GM23248 (cell line): Measurements from ENCODE around the gene CEP164. TPM values are rescaled to one million over a fixed set of nuclear protein-coding genes. Genes with fewer than 3 reads are reported as not detected.

Experiments
- DNase-seq: peaks from one replicate; pipeline ENCODE4 v3.0.0-alpha.2; 2015
- H2AFZ ChIP-seq: fragments of 200-600 bp; sonication (generic); 2 replicates; pipeline ENCODE4 v1.6.1; 2016; ENCODE audit warnings: antibody characterized with exemption
- H3F3A ChIP-seq: fragments of 200-600 bp; sonication (generic); 2 replicates; pipeline ENCODE4 v1.6.1; 2016; ENCODE audit warnings: mild to moderate bottlenecking, antibody characterized with exemption, mixed run types; ENCODE audit not compliant: insufficient read depth
- H3K27ac ChIP-seq: fragments of 200-600 bp; sonication (generic); 2 replicates; pipeline ENCODE4 v1.5.1; 2016; ENCODE audit warnings: mild to moderate bottlenecking
- H3K27me3 ChIP-seq: fragments of 200-600 bp; sonication (generic); replicated peaks from 2 replicates; pipeline ENCODE4 v1.6.1; 2016; ENCODE audit warnings: mild to moderate bottlenecking; ENCODE audit not compliant: insufficient read depth
- H3K36me3 ChIP-seq: fragments of 200-600 bp; sonication (generic); 2 replicates; pipeline ENCODE4 v1.6.1; 2016; ENCODE audit warnings: low read depth, mild to moderate bottlenecking
- H3K4me1 ChIP-seq: fragments of 200-600 bp; sonication (generic); 2 replicates; pipeline ENCODE4 v1.6.1; 2016; ENCODE audit warnings: mild to moderate bottlenecking; ENCODE audit not compliant: insufficient read depth
- H3K4me2 ChIP-seq: fragments of 200-600 bp; sonication (generic); one replicate; pipeline ENCODE4 v1.6.1; 2016; ENCODE audit warnings: mild to moderate bottlenecking; ENCODE audit not compliant: unreplicated experiment
- H3K4me3 ChIP-seq: fragments of 200-600 bp; sonication (generic); 2 replicates; pipeline ENCODE4 v1.5.1; 2016; ENCODE audit warnings: mild to moderate bottlenecking
- H3K79me2 ChIP-seq: fragments of 200-600 bp; sonication (generic); 2 replicates; pipeline ENCODE4 v1.6.1; 2016; ENCODE audit warnings: mild to moderate bottlenecking; ENCODE audit not compliant: insufficient read depth
- H3K9ac ChIP-seq: fragments of 200-600 bp; sonication (generic); 2 replicates; pipeline ENCODE4 v1.6.1; 2016; ENCODE audit warnings: mild to moderate bottlenecking
- H3K9me2 ChIP-seq: fragments of 200-600 bp; sonication (generic); 2 replicates; pipeline ENCODE4 v1.6.1; 2016; ENCODE audit warnings: mixed run types, mild to moderate bottlenecking, moderate library complexity; ENCODE audit not compliant: insufficient read depth
- H3K9me3 ChIP-seq: fragments of 200-600 bp; sonication (generic); one replicate; pipeline ENCODE4 v1.6.1; 2017; ENCODE audit warnings: low read depth
- H4K20me1 ChIP-seq: fragments of 200-600 bp; sonication (generic); 2 replicates; pipeline ENCODE4 v1.6.0; 2016; ENCODE audit not compliant: insufficient read depth
- EZH2 ChIP-seq: fragments of 200-600 bp; sonication (generic); IDR thresholded peaks from 2 replicates; pipeline ENCODE4 v1.6.1; 2018; ENCODE audit warnings: antibody characterized with exemption, mild to moderate bottlenecking; ENCODE audit not compliant: insufficient read depth, poor library complexity, severe bottlenecking
- EZH2phosphoT487 ChIP-seq: fragments of 200-600 bp; sonication (generic); IDR thresholded peaks from 2 replicates; pipeline ENCODE4 v1.6.1; 2018; ENCODE audit warnings: antibody characterized with exemption, moderate library complexity, mild to moderate bottlenecking, low read depth; ENCODE audit not compliant: insufficient read depth
- WGBS, 2 experiments: methylation state at CpG; one replicate each; pipeline ENCODE4 v1.1.6; 2015 to 2017; ENCODE audit warnings: low lambda C conversion rate in 2 of 2, low coverage in 1 of 2; ENCODE audit errors: missing lambda C conversion rate in 2 of 2; 5-methylcytosine and 5-hydroxymethylcytosine counted together
- in situ Hi-C: fragments of 300-500 bp; cut with MboI; formaldehyde crosslinking; loops from 2 replicates; pipeline ENCODE4 v1.15.0; 2020
- polyA plus RNA-seq: library from polyadenylated mRNA; unstranded; fragments of >200 nt; fragmentation: Nextera tagmentation; extraction: Ambion mirVana; gene quantifications from 2 replicates; pipeline ENCODE4 v1.2.1, GENCODE V29; 2016
- total RNA-seq: library from RNA; depleted of rRNA; stranded (reverse); fragments of >200 nt; shearing (Covaris generic); gene quantifications from 2 replicates; pipeline ENCODE4 v1.2.3, GENCODE V29; 2014

CEP164 gene
- total and polyA plus RNA-seq, 2 experiments from 2014 or later = 20.3 to 30.9 TPM

DNA sequence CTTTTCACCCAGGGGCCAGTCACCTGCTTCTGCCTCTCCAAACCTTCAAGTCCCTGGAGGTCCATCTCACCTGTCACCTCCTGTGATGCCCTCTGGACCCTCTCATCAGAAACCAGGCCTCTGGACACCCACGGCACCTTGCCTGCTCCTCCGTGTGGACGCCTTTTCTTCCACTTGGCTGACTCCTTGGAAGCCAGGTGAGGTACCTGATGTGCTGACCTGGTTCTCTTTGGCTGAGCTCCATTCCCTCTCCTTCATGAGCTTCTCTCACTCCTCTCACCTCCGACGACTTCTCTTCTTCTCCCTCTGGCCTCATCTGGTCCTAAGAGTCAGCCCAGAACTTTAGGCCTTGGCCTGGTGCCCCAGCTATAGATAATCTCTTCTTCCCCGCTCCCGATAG lies 99.3 kb downstream of the CEP164 start:
- Histone ChIP-seq H3K9ac (no peak overlapping the region), H3F3A (no peaks in the 10 kb centered on the region), H4K20me1 (no peaks in the 10 kb centered on the region), H3K79me2 (no peaks in the 10 kb centered on the region), H3K9me3 (no peaks in the 10 kb centered on the region), H3K36me3 (no peaks in the 10 kb centered on the region), H3K27ac (no peak overlapping the region), H2AFZ (no peak overlapping the region), H3K4me3 (no peak overlapping the region), H3K4me2 (no peak overlapping the region), H3K9me2 (no peaks in the 10 kb centered on the region), H3K27me3 (peaks cover 10% of the 10 kb centered on the region), H3K4me1 (no peaks in the 10 kb centered on the region)
- no peak for TF ChIP-seq EZH2phosphoT487
- TF ChIP-seq EZH2 = no peak
- WGBS, 2 experiments = 62 to 64% methylated on average over 7 of the region's 7 CpGs
- in situ Hi-C loops = no loop called here
- DNase-seq = no peak

- no peak for TF ChIP-seq EZH2phosphoT487
- no peak for TF ChIP-seq EZH2
- in situ Hi-C loops = no loop called here
- H3K9me3 ChIP-seq = no peaks in the 10 kb centered on the region
These were observed 99.8 kb downstream of the CEP164 start for GRCh38 chr11:117427356-117427874.

GRCh38 chr11:117428186-117428855 lies 100.7 kb downstream of the CEP164 start:
- in situ Hi-C loops = no loop called here
- no peaks in the 10 kb centered on the region for H4K20me1 ChIP-seq
- no peak overlapping the region for H3K4me3 ChIP-seq
- H3K27me3 ChIP-seq = peaks cover 15% of the 10 kb centered on the region
- no peak overlapping the region for H3K27ac ChIP-seq
- H3K79me2 ChIP-seq = no peaks in the 10 kb centered on the region
- H3K4me2 ChIP-seq = no peak overlapping the region
- no peaks in the 10 kb centered on the region for H3K9me3 ChIP-seq
- H3K36me3 ChIP-seq = no peaks in the 10 kb centered on the region
- WGBS, 2 experiments = 66 to 71% methylated on average over 20 to 32 of the region's 32 CpGs
- no peaks in the 10 kb centered on the region for H3K9me2 ChIP-seq
- H2AFZ ChIP-seq = no peak overlapping the region
- TF ChIP-seq EZH2phosphoT487 (no peak), EZH2 (no peak)
- H3F3A ChIP-seq = no peaks in the 10 kb centered on the region
- DNase-seq = no peak
- no peak overlapping the region for H3K9ac ChIP-seq
- no peaks in the 10 kb centered on the region for H3K4me1 ChIP-seq

More at GRCh38 chr11:117427356-117427874, 99.8 kb downstream of the CEP164 start:
- H3K4me2 ChIP-seq = no peak overlapping the region
- H2AFZ ChIP-seq = no peak overlapping the region
- no peaks in the 10 kb centered on the region for H3F3A ChIP-seq
- H3K79me2 ChIP-seq = no peaks in the 10 kb centered on the region
- no peaks in the 10 kb centered on the region for H3K4me1 ChIP-seq
- peaks cover 10% of the 10 kb centered on the region for H3K27me3 ChIP-seq
- no peak overlapping the region for H3K4me3 ChIP-seq
- no peaks in the 10 kb centered on the region for H3K9me2 ChIP-seq
- no peak overlapping the region for H3K9ac ChIP-seq
- H3K36me3 ChIP-seq = no peaks in the 10 kb centered on the region
- no peak overlapping the region for H3K27ac ChIP-seq
- no peaks in the 10 kb centered on the region for H4K20me1 ChIP-seq
- DNase-seq = no peak
- 36 to 48% methylated on average over 11 of the region's 11 CpGs for WGBS, 2 experiments

GRCh38 chr11:117428856-117429229 lies 101.2 kb downstream of the CEP164 start:
- no peak overlapping the region for H3K27ac ChIP-seq
- no peaks in the 10 kb centered on the region for H3K4me1 ChIP-seq
- H3K4me3 ChIP-seq = no peak overlapping the region
- no peak overlapping the region for H3K9ac ChIP-seq
- no peak overlapping the region for H3K4me2 ChIP-seq
- H3K79me2 ChIP-seq = no peaks in the 10 kb centered on the region
- no peaks in the 10 kb centered on the region for H3K9me3 ChIP-seq
- no peak for DNase-seq
- H3F3A ChIP-seq = no peaks in the 10 kb centered on the region
- H3K9me2 ChIP-seq = no peaks in the 10 kb centered on the region
- H2AFZ ChIP-seq = no peak overlapping the region
- H3K36me3 ChIP-seq = no peaks in the 10 kb centered on the region
- H3K27me3 ChIP-seq = peaks cover 14% of the 10 kb centered on the region
- no peak for TF ChIP-seq EZH2phosphoT487
- TF ChIP-seq EZH2 = no peak
- in situ Hi-C loops = no loop called here
- H4K20me1 ChIP-seq = no peaks in the 10 kb centered on the region
- WGBS, 2 experiments = 48 to 57% methylated on average over 7 of the region's 7 CpGs
